ENCODE data around the gene PKP2.

Gene PKP2

DNA sequence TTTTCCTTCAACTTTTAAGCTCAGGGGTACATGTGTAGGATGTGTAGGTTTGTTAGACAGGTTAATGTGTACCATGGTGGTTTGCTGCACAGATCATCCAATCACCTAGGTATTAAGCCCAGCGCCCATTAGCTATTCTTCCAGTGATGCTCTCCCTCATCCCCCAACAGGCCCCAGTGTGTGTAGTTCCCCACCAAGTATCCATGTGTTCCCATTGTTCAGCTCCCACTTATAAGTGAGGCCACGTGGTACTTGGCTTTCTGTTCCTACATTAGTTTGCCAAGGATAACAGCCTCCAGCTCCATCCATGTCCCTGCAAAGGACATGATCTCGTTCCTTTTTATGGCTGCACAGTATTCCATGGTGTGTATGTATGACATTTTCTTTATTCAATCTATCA lies 92.3 kb downstream of the PKP2 start:
- DNase-seq, result no peak

DNA sequence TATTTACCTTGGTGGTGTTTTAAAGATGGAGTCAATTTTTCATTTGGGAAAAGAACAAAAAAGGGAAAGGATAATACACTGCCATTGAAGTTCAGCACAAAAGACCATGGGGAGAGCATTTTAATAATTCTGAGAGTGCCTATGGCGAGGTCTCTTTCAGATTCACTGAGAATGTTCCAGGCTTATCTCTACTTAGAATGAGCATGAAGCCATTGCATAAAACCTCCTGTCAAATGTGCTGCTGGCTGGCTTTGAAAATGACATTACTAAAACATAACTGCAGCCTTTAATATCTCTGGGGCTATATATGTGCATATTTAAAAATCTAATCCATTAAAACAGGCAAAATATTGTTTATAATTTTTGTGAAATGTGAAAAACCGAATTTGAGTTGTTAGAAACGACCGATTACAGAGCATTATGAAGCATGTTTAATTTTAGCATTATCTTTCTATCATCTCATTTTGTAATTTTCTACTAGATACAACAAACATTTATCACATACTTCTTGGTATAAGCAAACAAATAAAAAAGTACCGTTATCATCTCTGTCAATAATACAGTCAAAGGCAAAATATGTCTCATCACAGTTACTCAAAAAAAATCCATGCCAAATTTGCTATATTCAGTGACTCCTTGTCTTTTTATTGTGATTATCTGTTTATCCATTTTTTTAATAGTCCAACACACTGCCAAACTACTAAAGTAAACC lies 95.2 kb downstream of the PKP2 start:
- no peak for DNase-seq

DNA sequence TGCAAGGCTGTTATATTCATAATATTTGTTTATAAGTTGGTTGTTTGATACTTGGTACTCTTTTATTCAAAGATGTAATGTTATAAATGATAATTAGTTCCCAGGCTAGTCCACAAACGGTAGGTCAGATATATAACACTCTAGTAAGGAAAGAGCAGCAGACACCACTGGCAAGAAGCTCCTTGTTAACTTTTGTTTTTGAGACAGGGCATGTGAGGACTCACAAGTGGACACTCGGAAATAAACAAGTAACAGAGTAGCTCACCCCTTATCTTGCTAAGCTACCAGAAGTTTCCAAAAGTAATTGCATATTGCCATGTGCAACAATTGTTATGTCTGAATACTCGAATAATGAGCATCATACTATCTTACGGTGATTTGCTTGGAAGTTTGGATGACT lies 102.3 kb downstream of the PKP2 start:
- no peak for DNase-seq

DNA sequence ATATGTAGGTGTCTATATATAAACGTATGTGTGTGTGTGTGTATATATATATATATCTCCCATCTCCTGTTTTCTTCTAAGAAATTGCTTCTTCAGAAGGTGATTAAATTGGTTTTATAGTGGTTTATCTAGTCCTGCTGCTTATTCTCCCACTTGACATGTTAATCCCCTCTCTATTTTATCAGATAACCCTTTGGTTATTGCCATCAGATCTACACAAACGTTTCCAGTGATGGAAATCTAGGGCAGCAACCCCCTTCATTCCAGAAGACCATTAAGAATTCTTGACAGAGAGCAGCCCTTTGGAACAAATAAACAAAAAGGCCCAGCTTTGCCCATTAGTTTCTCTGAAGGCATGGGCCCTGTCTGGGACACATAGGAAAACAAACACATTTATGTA lies 106.7 kb downstream of the PKP2 start:
- no peak for DNase-seq

DNA sequence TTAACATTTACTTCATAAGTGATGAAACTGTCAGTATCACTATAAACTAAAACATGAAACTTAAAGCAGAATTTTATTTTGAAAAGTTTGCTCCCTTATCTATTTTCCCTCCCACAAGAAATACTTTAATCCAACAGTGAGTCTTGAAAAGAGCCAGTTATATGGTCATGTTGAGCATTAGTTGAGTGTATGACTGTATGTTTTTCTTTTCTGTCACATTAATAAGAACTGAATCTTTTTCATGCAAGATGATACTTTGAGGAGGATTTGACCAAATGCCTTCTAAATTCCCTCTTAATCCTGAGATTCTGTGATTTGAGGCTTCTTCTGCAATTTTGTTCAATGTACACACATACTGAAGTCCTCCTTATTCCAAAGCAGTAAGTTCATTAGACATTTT lies 107.1 kb downstream of the PKP2 start:
- DNase-seq, result no peak

DNA sequence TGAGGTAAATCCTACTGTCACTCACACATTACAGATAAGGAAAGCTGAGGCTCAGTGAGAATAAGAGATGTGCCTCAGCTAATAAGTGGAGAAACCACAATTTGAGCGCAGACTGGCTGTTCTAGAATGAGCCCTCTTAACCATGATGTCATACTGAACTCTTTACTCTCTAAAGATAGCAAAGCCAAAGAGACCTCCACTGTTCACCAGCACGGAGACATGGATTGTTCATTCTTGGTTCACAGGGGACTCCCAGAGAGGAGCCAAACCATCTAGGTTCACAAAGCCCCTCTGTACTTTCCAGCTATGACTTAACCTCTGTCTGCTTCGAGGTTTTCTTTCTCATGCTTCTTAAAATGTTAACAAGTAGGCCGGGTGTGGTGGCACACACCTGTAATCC lies 108.2 kb downstream of the PKP2 start:
- no peak for DNase-seq

DNA sequence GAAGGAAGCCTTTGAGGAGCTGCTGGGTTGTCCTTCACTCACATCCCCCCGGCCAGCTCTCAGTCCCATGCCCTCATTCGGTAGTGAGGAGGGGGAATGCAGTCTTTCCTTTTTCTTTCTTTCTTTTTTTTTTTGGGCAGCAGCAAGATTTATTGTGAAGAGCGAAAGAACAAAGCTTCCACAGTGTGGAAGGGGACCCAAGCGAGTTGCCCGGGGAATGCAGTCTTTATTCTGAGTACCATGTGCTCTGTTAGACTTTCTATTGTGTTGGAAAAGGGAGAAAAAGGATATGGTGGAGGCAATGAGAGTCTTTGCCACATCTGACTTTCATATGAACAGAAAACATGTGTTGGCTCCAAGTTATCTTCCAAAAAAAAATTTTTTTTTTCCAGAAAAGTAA lies 111.0 kb downstream of the PKP2 start:
- no peak for DNase-seq

DNA sequence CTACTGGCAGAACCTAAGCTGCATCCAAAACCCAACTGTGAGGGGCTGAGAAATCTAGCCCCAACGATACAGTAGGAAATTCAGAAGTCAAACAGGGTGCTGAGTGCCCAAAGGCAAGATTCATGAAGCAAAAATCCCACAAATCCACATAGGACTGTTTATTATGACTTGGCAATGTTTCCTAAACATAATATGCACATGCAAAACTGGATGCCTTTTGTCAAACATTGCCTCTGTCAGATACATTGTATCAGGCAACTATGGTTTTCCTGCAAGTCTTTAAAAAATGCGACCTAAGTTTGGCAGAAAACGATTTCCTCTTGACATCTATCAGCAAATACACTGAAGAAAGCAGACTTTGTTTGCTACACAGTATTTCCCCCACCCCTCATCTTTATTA lies 113.5 kb downstream of the PKP2 start:
- DNase-seq, result no peak

DNA sequence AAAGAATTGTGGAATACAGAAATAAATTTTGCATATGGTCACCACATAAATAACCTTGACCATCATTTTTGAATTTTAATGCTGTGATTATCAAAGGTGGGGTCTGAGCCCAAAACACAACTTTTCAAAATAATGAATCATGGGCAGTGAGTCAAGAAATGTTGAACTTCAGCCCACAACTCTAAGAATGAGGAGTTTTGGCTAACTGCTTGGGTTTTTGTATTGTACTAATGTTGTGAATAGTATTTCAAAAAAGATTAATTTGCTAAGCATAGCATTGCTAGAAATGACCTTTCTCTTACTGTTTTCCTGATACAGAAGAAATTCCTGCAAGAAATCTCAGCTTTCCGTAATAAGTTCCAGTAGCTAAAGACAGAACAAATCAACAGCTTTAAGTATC lies 116.5 kb downstream of the PKP2 start:
- DNase-seq, result no peak

DNA sequence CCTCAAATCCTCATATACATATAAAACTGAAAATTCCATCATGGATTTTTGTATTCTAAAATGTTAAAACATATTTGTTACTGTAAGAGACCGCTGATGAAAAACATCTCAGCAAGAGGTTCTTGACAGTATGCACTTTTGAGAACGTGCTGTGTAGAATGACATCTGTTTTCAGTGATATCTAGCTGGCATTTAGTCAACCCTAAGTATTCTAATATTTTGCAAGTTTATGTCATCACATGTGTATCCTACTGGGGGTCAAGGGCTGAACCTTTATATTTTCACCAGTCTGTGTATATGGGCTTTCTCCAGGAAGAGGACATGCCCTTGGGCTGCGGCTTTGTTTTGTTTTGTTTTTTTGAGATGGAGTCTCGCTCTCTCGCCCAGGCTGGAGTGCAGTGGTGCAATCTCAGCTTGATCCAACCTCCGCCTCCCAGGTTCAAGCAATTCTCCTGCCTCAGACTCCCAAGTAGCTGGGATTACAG lies 118.8 kb downstream of the PKP2 start:
- no peak for DNase-seq

DNA sequence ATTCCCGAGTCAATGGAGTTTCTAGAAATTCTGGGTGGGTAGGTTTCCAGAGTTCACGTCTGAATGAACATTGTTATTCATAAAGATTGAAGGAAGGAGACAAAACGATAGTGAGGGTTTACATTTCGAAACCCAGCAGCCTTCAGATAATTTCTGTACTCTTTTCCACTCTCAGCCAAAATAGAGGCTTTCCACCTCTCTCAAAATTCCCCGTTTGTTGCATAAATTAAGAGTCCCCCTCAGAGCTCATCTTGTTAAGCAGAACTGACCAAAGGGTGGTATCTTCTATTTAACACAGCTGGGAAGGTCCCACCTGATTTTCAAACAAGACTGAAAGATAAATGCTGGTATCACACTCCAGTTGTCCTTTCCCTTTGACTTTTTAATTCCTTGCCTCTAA lies 119.4 kb downstream of the PKP2 start:
- no peak for DNase-seq

DNA sequence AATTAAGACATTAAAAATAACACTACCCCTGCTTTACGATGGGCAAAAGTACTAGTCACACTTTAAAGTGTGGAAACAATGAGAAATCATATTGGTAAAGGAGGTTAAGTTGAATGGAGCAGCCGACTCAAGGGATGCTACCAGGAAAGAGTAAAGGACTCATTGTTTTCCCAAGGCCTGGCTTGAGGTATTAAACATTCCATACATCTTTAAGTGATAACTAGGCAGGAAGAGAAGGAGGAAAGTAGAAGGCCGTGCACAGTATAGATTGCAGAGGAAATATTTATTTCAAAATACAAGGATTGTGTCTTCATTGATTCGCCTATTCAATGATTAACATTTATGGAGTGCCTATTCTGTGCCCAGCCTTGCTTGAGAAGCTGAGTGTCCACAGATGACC lies 120.3 kb downstream of the PKP2 start:
- no peak for DNase-seq

DNA sequence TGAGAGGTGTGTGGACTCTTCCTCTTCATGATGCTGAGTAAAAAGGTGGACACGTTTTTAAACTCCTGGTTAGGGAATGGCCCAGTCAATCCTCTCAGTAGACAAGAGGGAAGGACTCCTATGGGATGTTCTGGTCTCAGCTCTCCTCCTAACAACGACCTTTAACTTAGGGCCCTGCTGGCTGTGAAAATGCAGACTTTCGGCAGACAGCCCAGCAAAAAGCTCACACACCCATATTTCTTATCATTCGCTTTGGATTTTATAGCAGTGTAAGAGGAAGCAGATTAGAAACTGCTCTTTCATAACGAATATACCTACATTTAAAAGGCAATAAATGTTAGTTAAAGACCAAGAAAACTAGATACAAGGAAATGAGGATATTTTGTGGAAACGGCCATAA lies 122.9 kb downstream of the PKP2 start:
- no peak for DNase-seq

DNA sequence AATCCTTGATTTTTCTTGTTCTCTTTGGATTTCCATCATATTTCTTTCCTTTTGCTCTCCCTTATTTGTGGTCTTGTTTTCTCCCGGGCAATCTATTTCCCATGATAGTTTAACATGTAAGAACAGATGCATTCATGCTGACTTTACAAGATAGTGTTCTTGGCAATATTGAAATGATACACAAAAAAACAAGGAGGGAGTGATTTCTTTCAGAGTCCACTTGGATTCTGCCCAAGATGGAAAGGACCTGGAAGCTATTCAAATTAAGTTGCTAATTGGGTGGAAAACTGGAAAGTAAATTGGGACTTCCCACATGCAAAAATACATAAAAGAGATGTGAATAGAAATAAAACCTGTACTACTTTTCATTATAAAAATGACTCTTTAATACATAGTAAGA lies 126.4 kb downstream of the PKP2 start:
- DNase-seq, result no peak

DNA sequence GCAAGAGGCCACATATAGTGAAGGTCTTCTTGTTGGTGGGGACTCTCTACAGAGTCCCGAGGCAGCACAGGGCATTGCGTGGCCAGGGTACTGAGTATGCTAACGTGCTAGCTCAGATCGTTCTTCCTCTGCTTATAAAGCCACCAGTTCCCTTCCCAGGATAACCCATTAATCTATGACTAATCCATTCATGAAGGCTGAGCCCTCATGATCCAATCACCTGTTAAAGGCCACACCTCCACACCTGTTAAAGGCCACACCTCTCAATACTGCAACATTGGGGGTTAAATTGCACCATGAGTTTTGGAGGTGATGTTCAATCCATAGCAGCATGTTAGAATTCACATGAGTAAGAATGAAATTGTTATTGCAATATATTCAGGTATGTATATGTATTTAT lies 128.1 kb downstream of the PKP2 start:
- no peak for DNase-seq

DNA sequence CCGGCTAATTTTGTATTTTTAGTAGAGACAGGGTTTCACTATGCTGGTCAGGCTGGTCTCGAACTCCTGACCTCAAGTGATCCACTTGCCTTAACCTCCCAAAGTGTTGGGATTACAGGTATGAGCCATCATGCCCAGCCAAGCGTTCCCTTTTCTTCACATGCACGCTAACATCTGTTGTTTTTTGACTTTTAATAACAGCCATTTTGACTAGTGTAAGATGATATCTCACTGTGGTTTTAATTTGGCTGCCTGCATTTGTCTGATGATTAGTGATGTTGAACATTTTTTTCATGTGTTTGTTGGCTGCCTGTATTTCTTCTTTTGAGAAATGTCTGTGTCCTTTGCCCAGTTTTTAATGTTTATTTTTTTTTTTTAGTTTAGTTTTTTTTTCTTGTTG lies 130.7 kb downstream of the PKP2 start:
- DNase-seq, result no peak

DNA sequence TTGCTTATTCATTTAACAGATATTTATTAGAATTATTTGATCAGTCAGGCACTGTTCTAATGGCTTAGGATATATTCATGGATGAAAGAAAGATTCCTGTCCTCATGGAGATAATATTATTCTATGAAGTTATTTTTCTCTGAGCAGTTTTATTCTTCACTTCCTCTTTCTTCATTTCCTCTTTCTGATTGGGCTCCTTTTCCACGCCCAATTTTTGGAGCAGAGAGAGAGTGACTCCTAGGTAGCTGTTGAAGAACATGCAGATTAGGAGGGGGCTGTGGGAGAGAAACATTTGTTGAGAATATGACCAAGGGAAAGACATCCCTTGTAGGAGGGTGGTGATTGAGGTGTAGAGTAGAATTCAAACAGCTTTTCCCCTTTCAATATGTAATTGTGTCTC lies 134.9 kb downstream of the PKP2 start:
- no peak for DNase-seq

DNA sequence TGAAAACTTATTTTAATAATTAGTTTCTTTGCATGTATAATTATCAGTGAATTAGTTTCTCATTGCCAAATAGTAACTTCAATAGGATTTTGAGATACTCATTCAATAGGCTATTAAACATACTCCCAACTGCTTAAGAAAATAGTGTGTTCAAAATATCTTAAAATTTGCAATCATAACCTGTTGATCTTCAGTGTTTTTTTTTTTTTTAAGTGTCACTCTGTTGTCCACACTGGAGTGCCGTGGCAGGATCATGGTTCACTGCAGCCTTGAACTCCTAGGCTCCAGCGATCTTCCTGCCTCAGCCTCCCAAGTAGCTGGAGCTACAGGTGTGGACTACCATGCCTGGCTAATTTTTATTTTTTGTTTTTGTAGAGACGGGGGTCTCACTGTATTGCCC lies 139.4 kb downstream of the PKP2 start:
- DNase-seq, result no peak

DNA sequence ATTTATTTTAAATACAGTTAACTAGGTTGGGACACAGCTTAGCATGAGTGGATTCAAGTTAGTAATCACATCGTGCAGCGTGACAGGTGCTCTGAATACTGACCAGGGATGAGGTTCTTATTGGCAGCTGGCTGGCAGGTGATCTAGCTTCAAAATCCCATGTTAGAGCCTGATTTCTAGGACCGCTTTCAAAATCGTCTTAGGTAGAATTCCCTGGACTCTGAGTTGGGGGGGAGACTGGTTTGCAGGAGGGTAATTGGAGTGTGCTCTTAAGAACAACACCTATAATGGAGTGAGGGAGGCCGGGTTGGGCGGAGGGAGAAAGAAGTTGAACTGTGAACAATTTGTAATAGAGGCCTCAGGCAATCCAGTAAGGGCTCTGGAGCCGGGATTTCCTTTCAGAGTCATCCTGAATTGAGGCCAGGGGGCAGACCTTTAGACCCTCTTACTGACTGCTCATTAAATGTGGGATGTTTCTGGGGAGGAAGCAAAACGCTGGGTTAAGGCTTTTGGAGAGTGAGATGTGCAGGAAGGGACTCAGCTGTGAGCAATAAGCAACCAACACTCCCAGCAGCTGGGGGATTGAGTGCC lies 140.0 kb downstream of the PKP2 start:
- no peak for DNase-seq

DNA sequence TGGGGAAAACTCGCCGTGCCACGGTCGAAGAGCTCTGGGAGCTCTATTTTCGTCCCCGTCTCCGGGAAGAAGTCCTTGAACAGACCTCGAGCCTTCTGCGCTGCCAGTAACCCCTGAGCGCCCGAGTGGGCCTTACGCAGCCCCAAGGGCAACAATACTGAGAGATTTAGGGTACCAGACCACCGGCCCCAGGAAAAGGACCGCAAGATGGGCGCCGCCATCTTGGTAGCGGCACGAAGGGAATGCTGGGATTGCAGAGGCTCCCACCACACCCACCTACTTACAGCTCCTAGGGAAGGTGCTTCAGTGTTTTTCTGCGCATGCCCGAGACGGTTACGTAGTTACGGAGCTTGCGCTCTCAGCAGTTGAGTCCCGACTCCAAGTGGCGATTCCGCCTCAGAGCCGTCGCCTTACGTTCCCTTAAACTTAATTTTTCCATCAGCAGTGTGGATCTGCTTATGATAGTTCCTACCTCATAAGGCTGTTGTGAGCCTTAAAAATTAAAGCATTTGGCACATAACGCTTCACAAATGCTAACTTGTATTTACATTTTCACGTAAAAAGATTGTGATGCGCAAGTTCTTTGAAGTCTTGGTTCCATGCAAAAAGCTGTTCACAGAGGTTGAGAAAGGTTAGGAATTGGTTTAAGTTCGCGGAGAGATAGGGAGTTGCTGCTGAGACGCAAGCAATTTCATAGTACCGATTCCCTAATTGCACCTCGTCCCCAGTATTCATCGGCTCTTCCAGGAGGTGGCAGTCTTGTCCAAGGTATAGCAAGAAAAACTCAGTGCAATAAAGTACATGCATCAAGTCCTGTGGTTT lies 140.7 kb downstream of the PKP2 start, which contains the start of gene YARS2:
Gene YARS2 (minus strand): TSS at position 244 of the 822 bp plus-strand sequence. CDS start 23 bp downstream, at position 221.
- DNase-seq, result peak; percentile 87

DNA sequence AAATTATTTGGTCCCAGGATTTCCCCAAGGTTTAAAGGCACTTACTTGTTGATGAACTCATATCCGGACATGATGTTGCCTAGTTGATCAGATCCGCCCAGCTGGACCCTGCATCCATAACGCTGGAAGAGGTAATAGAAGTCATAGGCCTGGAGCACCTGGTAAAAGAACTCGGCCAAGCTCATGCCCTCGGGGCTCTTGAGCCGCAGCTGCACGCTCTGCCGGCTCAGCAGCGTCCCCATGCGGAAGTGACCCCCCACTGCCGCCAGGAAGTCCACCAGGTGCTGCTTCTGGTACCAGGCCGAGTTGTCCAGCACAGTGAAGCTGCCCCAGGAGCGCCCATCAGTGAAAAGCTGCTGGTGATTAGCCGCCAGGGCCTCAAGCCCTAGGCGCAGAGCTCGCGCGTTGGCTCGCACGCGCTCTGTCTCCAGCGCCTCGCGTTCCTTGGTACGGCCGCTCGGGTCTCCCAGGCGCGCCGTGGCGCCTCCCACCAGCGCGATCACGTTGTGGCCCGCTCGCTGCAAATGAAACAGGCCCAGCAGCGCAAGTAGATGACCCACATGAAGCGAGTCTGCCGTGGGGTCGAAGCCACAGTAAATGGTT lies 141.4 kb downstream of the PKP2 start:
- peak; percentile 62 for DNase-seq

DNA sequence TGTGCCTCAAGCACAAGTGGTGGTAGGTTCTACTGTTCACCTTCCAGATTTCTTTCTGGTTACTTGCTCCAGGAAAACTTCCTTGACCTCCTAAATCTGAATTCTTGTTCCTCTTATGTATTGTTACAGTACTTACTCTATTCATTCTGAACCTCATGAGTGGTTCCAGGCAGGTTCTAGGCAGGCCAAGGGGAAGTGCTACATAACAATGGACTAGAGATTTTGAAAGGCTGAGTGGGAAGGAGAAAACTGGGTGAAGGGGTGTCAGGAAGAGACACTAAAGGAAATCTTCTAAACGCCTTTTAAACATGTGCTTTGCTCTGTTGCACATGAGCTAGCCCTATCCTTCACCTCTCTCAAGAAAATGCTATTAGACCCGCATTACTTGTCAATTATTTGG lies 142.5 kb downstream of the PKP2 start:
- no peak for DNase-seq

DNA sequence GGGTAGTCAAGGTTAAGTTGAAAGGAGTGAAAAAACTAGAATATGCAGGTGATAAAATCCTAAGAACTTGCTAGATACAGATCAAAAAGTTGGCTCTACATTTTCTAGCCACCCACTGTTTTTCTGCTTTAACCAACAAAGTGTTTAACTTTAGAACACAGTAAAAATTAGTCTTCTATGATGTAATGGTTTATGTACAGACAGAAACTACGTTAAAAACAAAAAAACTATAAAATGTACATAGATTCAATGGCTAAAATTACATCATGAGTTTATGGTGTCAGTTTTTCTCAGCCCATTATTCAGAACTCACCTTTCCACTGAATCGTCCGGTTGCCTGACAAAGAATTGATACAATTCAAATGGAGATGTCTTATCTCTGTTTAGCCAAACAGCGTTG lies 143.0 kb downstream of the PKP2 start:
- DNase-seq, result no peak

DNA sequence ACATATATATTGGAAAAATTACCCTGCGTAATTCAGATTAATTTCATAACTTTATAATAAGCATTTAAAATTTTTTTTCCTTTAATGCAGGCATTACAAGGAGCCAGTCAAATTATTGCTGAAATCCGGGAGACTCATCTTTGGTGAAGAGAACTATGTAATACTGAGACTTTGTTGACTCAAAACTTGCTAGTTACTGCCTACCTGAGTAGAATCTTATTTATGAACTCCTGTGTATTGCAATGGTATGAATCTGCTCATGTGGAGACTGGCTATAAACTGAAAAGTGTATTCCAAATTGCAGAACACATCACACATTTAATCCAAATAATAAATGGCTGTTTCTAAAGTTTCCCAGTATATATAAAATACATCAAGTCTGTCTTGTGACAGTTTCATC lies 153.3 kb downstream of the PKP2 start:
- DNase-seq, result no peak
